Activated CD4-positive, alpha-beta T cell treated with anti-CD3 and anti-CD28 coated beads, Interleukin-2, amount 50 U/mL, for 16 hours (primary cell): Measurements from ENCODE around the gene MCOLN1.

Source experiments
- DNase-seq: peaks from one replicate; pipeline ENCODE4 v3.0.0-alpha.2; 2020

Gene MCOLN1

GRCh38 chr19:7522072-7522922 lies at the start of gene MCOLN1:
MCOLN1 (plus strand) TSS chr19:7522624; CDS start chr19:7522751, 127 bp downstream.
- DNase-seq, result peak; percentile 99

GRCh38 chr19:7475665-7476064 lies 46.8 kb upstream of the MCOLN1 start:
- DNase-seq, result no peak

GRCh38 chr19:7476241-7476640 lies 46.2 kb upstream of the MCOLN1 start:
- no peak for DNase-seq

- DNase-seq, result no peak
Observed at GRCh38 chr19:7476777-7477494, 45.5 kb upstream of the MCOLN1 start.

GRCh38 chr19:7477758-7478157 lies 44.7 kb upstream of the MCOLN1 start:
- DNase-seq, result no peak

GRCh38 chr19:7478173-7478842 lies 44.1 kb upstream of the MCOLN1 start:
- DNase-seq, result no peak

- DNase-seq, result no peak
Observed at GRCh38 chr19:7478843-7479227, 43.6 kb upstream of the MCOLN1 start.

- DNase-seq, result no peak
Observed at GRCh38 chr19:7480222-7480969, 42.0 kb upstream of the MCOLN1 start.

GRCh38 chr19:7480970-7481255 lies 41.5 kb upstream of the MCOLN1 start:
- no peak for DNase-seq

GRCh38 chr19:7482584-7483439 lies 39.6 kb upstream of the MCOLN1 start:
- DNase-seq, result no peak

- DNase-seq, result no peak
Observed at GRCh38 chr19:7483720-7484201, 38.7 kb upstream of the MCOLN1 start.

- no peak for DNase-seq
Observed at GRCh38 chr19:7486923-7487322, 35.5 kb upstream of the MCOLN1 start.

- peak; percentile 91 for DNase-seq
Observed at GRCh38 chr19:7488736-7489353, 33.6 kb upstream of the MCOLN1 start, which contains the start of gene PEX11G. PEX11G (minus strand) TSS chr19:7489035; CDS start chr19:7489010, 25 bp downstream.

GRCh38 chr19:7489609-7490044 lies 32.8 kb upstream of the MCOLN1 start:
- no peak for DNase-seq

- peak; percentile 89 for DNase-seq
Observed at GRCh38 chr19:7492142-7492541, 30.3 kb upstream of the MCOLN1 start.

GRCh38 chr19:7492558-7492957 lies 29.9 kb upstream of the MCOLN1 start:
- no peak for DNase-seq

- no peak for DNase-seq
Observed at GRCh38 chr19:7494416-7495098, 27.9 kb upstream of the MCOLN1 start.

- no peak for DNase-seq
Observed at GRCh38 chr19:7497292-7497691, 25.1 kb upstream of the MCOLN1 start.

- DNase-seq, result peak; percentile 65
Observed at GRCh38 chr19:7500811-7501450, 21.5 kb upstream of the MCOLN1 start.

GRCh38 chr19:7502552-7502951 lies 19.9 kb upstream of the MCOLN1 start:
- no peak for DNase-seq
